Measurements from ENCODE around the gene GPC1.

DNA sequence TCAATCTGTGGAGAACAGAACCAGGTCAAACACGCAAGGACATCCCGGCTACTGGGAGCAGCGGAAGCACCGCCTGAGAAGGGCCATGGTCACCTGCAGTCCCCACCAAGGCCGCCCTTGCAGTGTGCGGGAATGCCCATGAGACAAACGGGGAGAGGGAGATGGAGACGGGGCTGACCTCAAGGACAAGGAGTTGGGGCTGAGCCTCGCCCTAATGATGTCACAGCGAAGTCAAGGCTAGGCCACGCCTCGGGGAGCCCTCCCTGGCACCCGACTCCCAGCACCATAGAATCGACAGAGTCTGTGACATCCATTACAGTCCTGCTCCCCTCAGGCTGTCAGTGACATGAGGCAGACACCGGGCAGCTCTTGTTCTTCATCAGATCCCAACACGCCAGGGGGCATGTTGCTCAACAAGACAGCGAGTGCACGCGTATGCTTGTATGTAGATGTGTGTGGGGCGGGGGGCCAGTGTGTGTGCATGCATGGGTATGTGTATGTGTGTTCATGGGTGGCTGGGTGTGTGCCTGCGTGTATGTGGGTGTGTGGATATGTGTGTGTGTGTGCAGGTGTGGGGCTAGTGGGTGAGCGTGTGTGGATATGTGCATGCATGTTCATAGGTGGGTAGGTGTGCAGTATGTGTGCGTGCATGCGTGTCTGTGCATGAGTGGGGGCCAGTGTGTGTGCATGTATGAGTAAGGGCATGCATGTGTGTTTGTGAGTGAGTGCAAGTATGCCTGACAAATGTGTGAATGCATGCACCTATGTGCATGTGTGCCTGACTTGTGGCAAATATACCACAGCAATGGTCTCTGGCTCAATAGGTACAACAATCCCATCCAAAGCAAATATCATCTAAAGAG, 65.3 kb downstream of the GPC1 start:
- TF ChIP-seq, protein P1, sequence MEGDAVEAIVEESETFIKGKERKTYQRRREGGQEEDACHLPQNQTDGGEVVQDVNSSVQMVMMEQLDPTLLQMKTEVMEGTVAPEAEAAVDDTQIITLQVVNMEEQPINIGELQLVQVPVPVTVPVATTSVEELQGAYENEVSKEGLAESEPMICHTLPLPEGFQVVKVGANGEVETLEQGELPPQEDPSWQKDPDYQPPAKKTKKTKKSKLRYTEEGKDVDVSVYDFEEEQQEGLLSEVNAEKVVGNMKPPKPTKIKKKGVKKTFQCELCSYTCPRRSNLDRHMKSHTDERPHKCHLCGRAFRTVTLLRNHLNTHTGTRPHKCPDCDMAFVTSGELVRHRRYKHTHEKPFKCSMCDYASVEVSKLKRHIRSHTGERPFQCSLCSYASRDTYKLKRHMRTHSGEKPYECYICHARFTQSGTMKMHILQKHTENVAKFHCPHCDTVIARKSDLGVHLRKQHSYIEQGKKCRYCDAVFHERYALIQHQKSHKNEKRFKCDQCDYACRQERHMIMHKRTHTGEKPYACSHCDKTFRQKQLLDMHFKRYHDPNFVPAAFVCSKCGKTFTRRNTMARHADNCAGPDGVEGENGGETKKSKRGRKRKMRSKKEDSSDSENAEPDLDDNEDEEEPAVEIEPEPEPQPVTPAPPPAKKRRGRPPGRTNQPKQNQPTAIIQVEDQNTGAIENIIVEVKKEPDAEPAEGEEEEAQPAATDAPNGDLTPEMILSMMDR (IDR thresholded peaks at IDR 0.05; ENCODE audit: poor library complexity) = no peak
- TF ChIP-seq EZH2 (IDR thresholded peaks at IDR 0.05; ENCODE audit: borderline replicate concordance) (no peak), EZH2phosphoT487 (IDR thresholded peaks at IDR 0.05; ENCODE audit: low read depth, severe bottlenecking, unreplicated experiment) (no peak)
